ENCODE results near the gene TOR1AIP2. TPM values are rescaled to one million over a fixed set of nuclear protein-coding genes. Genes with fewer than 3 reads are reported as not detected.
"Not testable (repeated sequence)": the region's sequence is repeated elsewhere in the genome, so short reads cannot be mapped to it uniquely, and the experiment has no call there.

The TOR1AIP2 gene
- total RNA-seq, 2 experiments from 2014 or later, result 48.0 to 49.0 TPM

DNA sequence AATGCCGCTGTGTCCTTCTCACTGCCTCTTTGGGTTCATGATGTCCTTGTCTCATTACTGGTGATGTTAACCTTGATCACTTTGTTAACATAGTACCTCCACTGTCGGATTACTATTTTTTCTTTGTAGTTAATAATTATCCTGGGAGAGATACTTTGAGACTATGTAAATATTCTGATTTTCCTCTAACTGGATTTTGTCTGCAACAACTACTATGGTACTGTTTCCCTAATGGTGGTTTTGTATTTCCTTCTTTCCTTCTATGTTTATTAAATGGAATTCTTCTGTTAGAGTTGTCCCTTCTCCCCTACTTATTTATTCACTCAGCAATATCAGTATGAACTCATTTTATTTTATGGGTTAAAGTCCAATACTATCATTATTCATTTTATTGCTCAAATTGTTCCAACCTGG lies 4.2 kb downstream of the TOR1AIP2 start:
- no peak overlapping the region for H3K27ac Mint-ChIP-seq
- no peak for DNase-seq
- ATAC-seq, result no peak
- no peaks in the 10 kb centered on the region for H3K27me3 Mint-ChIP-seq (ENCODE audit: low read depth)
- POLR2A ChIA-PET, result interaction anchor here (1.2 kb wide), 1 partner anchor 9 kb away, joined by 9 read pairs; the partner anchor contains the start of gene TOR1AIP1
- CTCF ChIA-PET, result no interaction called here
- H3K4me1 Mint-ChIP-seq (ENCODE audit: low read depth), result peaks cover 41% of the 10 kb centered on the region
- H3K4me3 Mint-ChIP-seq, result no peak overlapping the region
- peaks cover 33% of the 10 kb centered on the region for H3K36me3 Mint-ChIP-seq (ENCODE audit: low read depth)
- no peaks in the 10 kb centered on the region for H3K9me3 Mint-ChIP-seq (ENCODE audit: insufficient read depth)

- no peaks in the 10 kb centered on the region for H3K27me3 Mint-ChIP-seq (ENCODE audit: low read depth)
Measured at GRCh38 chr1:179872558-179872957, 5.0 kb downstream of the TOR1AIP2 start.

DNA sequence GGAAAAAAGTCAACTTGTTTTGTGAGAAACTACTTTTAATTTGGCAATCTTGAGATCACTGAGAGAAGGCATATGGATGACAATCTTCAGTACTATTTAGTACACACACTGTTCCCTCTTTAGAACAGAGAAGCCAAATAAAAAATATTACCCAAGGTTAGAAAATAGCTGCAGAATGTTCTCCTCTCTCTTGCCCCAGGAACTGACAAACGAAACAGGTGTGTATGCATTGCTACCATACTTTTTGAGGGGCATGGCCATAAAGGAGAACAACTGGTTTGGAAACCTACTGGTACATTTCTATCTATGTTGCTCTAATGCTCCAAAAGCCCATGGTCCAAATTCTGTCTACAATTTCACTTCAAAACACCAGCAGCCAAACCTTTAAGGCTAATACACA lies 5.7 kb downstream of the TOR1AIP2 start:
- POLR2A ChIA-PET, result interaction anchor here (1.4 kb wide), 1 partner anchor 10 kb away, joined by 7 read pairs; the partner anchor contains the start of gene TOR1AIP1
- ATAC-seq, result no peak
- Mint-ChIP-seq H3K4me1 (ENCODE audit: low read depth) (peaks cover 32% of the 10 kb centered on the region), H3K4me3 (no peak overlapping the region), H3K9me3 (ENCODE audit: insufficient read depth) (no peaks in the 10 kb centered on the region), H3K36me3 (ENCODE audit: low read depth) (peaks cover 34% of the 10 kb centered on the region), H3K27ac (no peak overlapping the region), H3K27me3 (ENCODE audit: low read depth) (no peaks in the 10 kb centered on the region)
- DNase-seq, result no peak
- CTCF ChIA-PET, result interaction anchor here (1.0 to 2.4 kb wide), 2 partner anchors 62 to 307 kb away, joined by 3 to 12 read pairs; no protein-coding TSS in a partner anchor

More at GRCh38 chr1:179872558-179872957, 5.0 kb downstream of the TOR1AIP2 start:
- no peak for ATAC-seq
- ChIA-PET CTCF (interaction anchor here (1.0 to 2.4 kb wide), 2 partner anchors 63 to 307 kb away, joined by 3 to 12 read pairs; no protein-coding TSS in a partner anchor), POLR2A (interaction anchor here (1.4 kb wide), 1 partner anchor 10 kb away, joined by 7 read pairs; the partner anchor contains the start of gene TOR1AIP1)
- H3K4me3 Mint-ChIP-seq, result no peak overlapping the region
- H3K27ac Mint-ChIP-seq, result no peak overlapping the region
- H3K4me1 Mint-ChIP-seq (ENCODE audit: low read depth), result peaks cover 33% of the 10 kb centered on the region
- peaks cover 33% of the 10 kb centered on the region for H3K36me3 Mint-ChIP-seq (ENCODE audit: low read depth)
- H3K9me3 Mint-ChIP-seq (ENCODE audit: insufficient read depth), result no peaks in the 10 kb centered on the region
- no peak for DNase-seq

DNA sequence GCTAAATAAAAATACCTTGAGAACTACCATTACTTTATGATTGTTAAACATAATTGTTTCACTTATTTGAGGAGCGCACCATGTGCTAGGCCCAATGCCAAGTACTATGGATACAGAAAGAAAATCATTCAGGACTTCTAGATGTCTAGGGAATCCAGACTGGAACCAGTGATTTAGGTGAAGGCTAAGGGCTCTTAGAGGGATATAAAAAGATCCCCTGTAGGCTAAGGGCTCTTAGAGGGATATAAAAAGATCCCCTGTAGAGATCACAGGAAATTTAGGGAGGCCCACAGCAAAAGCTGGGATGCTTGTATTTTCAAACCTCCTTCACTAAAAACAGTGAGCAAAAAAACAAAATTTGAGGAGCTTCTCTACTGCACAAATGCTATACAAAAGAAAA lies 6.7 kb downstream of the TOR1AIP2 start:
- DNase-seq (no peak), ATAC-seq (no peak)
- H3K4me3 Mint-ChIP-seq, result no peak overlapping the region
- no peak overlapping the region for H3K27ac Mint-ChIP-seq
- H3K27me3 Mint-ChIP-seq (ENCODE audit: low read depth), result no peaks in the 10 kb centered on the region
- peaks cover 34% of the 10 kb centered on the region for H3K36me3 Mint-ChIP-seq (ENCODE audit: low read depth)
- H3K9me3 Mint-ChIP-seq (ENCODE audit: insufficient read depth), result no peaks in the 10 kb centered on the region
- CTCF ChIA-PET, result interaction anchor here (0.9 to 2.4 kb wide), 2 partner anchors 298 to 308 kb away, joined by 4 to 12 read pairs; no protein-coding TSS in a partner anchor
- peaks cover 25% of the 10 kb centered on the region for H3K4me1 Mint-ChIP-seq (ENCODE audit: low read depth)
- POLR2A ChIA-PET, result interaction anchor here (1.1 kb wide), 1 partner anchor 12 kb away, joined by 4 read pairs; no protein-coding TSS in a partner anchor

DNA sequence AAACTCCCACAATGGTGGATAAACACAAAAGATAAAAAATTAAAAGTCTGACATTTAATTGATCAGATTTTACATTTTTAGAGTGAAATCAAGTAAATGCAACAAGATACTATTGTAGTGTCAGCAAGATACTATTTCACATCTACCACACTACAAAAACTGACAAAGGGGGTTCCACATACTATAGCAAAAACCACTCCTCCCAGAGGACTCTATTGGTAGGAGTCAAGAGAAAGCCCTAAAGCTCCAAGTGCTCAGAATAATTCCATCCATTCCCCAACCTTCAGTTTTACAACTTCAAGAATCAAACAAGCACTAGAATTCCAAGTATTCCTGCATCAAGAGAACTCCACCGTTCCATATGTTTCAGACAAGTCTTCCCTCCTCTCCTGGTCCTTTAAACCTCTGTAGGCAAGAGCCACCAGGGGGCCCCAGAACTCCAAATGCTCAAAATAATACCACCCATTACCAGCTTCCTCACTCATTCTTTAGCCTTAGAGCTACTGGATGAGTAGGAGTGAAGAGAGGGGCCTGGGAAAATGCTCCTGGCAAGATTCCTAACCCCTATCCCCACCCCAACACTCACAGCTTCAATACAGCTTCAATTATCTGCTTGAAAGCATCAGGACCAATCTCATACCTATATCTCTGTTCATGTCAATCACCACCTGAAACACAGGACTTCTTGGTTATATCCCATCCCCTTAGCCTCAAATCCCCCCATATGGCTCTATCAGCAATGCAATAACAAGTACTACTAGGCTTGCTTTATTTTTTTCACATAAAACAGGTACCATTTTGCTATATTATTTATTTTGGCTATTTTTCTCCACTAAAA lies 9.9 kb downstream of the TOR1AIP2 start:
- POLR2A ChIA-PET, result interaction anchor here (2.6 kb wide), 1 partner anchor 14 kb away, joined by 7 read pairs; the partner anchor contains the start of gene TOR1AIP1
- H3K36me3 Mint-ChIP-seq (ENCODE audit: low read depth), result peaks cover 39% of the 10 kb centered on the region
- H3K9me3 Mint-ChIP-seq (ENCODE audit: insufficient read depth), result no peaks in the 10 kb centered on the region
- DNase-seq (peak; percentile 65), ATAC-seq (peak; percentile 87)
- H3K4me1 Mint-ChIP-seq (ENCODE audit: low read depth), result peaks cover 8% of the 10 kb centered on the region
- no peaks in the 10 kb centered on the region for H3K27me3 Mint-ChIP-seq (ENCODE audit: low read depth)
- H3K4me3 Mint-ChIP-seq, result no peak overlapping the region
- CTCF ChIA-PET, result interaction anchor here (0.6 to 6.1 kb wide), 29 partner anchors 8 to 319 kb away, joined by 3 to 66 read pairs (median 4); partner anchors contain the start of genes TOR1AIP1 and TOR1AIP2
- peak overlapping the region; percentile 16 for H3K27ac Mint-ChIP-seq

GRCh38 chr1:179866616-179867015 lies 11.0 kb downstream of the TOR1AIP2 start:
- CTCF ChIA-PET, result interaction anchor here (0.6 to 6.1 kb wide), 9 partner anchors 13 to 320 kb away, joined by 3 to 66 read pairs (median 5); partner anchors contain the start of gene TOR1AIP1
- Mint-ChIP-seq H3K36me3 (ENCODE audit: low read depth) (peaks cover 39% of the 10 kb centered on the region), H3K9me3 (ENCODE audit: insufficient read depth) (no peaks in the 10 kb centered on the region), H3K4me3 (no peak overlapping the region), H3K4me1 (ENCODE audit: low read depth) (no peaks in the 10 kb centered on the region), H3K27ac (no peak overlapping the region), H3K27me3 (ENCODE audit: low read depth) (no peaks in the 10 kb centered on the region)
- DNase-seq (no peak), ATAC-seq (no peak)
- POLR2A ChIA-PET, result interaction anchor here (1.6 kb wide), 1 partner anchor 16 kb away, joined by 4 read pairs; the partner anchor contains the start of gene TOR1AIP1

DNA sequence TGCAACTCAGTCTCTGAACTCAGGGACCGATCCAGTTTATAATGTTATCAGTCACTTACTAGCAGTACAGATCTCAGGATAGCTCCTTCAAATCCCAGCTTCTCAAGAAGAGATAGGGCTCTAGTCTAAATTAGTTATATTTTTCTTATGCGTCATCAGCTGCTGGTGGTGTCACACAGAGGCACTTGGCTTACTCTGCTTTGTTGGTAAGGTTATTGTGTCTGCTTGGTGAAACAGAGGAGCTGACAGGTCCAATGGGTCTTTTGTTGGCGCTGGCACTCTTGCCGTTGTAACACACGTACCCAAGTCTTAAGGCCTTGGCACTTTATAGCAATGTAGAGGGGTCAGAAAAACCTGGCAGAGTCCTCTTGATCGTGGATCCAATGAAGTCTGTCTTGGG lies 12.2 kb downstream of the TOR1AIP2 start:
- no peak overlapping the region for H3K4me3 Mint-ChIP-seq
- CTCF ChIA-PET, result interaction anchor here (1.3 to 6.1 kb wide), 5 partner anchors 18 to 314 kb away, joined by 3 to 66 read pairs (median 3); no protein-coding TSS in a partner anchor
- DNase-seq, result no peak
- no peaks in the 10 kb centered on the region for H3K27me3 Mint-ChIP-seq (ENCODE audit: low read depth)
- POLR2A ChIA-PET, result interaction anchor here (1.6 kb wide), 1 partner anchor 17 kb away, joined by 4 read pairs; the partner anchor contains the start of gene TOR1AIP1
- no peaks in the 10 kb centered on the region for H3K4me1 Mint-ChIP-seq (ENCODE audit: low read depth)
- H3K9me3 Mint-ChIP-seq (ENCODE audit: insufficient read depth), result no peaks in the 10 kb centered on the region
- no peak for ATAC-seq
- peaks cover 42% of the 10 kb centered on the region for H3K36me3 Mint-ChIP-seq (ENCODE audit: low read depth)
- no peak overlapping the region for H3K27ac Mint-ChIP-seq

DNA sequence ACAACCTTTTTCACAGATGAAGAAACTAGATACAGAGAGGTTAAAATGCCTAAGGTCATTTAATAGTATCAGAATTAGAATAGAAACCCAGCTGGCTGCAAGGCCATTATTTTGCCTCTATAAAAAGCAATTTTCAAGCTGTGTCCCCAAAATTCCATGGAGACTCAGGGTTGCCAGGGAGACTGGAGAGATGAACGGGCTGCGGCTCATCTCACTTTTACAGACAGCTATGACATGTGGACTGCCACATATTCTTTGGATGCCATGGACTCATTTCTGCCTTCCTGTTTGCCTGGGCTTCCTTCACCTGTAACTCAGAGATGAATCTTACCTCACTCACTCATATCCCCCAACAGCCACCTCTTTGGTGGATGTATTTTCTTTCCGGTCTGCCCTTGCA lies 17.0 kb downstream of the TOR1AIP2 start:
- ChIA-PET CTCF (interaction anchor here (0.7 kb wide), 1 partner anchor 46 kb away, joined by 4 read pairs; no protein-coding TSS in a partner anchor), POLR2A (no interaction called here)

DNA sequence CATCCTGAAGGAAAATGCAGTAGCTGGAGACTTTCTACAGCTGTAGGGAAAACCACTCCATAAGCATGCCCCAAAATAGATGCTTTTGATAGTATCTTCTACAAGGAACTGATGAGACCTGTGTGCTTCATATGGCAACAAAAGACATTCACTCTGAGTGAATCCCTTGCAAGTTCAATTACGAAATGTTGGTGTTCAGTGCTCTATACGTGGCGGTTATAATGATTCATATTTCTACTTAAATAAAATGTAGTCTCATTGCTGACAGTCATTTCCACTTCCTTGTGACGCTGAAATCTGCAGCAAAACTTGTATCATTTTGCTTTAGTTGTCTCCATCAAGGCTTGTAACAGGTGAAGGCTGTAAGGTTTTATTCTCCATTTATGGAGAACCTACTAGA lies 20.6 kb downstream of the TOR1AIP2 start:
- no peaks in the 10 kb centered on the region for H3K27me3 Mint-ChIP-seq (ENCODE audit: low read depth)
- no peak overlapping the region for H3K27ac Mint-ChIP-seq
- DNase-seq (no peak), ATAC-seq (no peak)
- no peak overlapping the region for H3K4me3 Mint-ChIP-seq
- H3K9me3 Mint-ChIP-seq (ENCODE audit: insufficient read depth), result no peaks in the 10 kb centered on the region
- ChIA-PET POLR2A (no interaction called here), CTCF (no interaction called here)
- peaks cover 24% of the 10 kb centered on the region for H3K36me3 Mint-ChIP-seq (ENCODE audit: low read depth)
- peaks cover 8% of the 10 kb centered on the region for H3K4me1 Mint-ChIP-seq (ENCODE audit: low read depth)

More for the DNA sequence above, 17.0 kb downstream of the TOR1AIP2 start:
- H3K4me1 Mint-ChIP-seq (ENCODE audit: low read depth), result no peaks in the 10 kb centered on the region
- H3K27ac Mint-ChIP-seq, result no peak overlapping the region
- DNase-seq (no peak), ATAC-seq (no peak)
- H3K27me3 Mint-ChIP-seq (ENCODE audit: low read depth), result no peaks in the 10 kb centered on the region
- no peaks in the 10 kb centered on the region for H3K9me3 Mint-ChIP-seq (ENCODE audit: insufficient read depth)
- H3K36me3 Mint-ChIP-seq (ENCODE audit: low read depth), result peaks cover 40% of the 10 kb centered on the region
- H3K4me3 Mint-ChIP-seq, result no peak overlapping the region

DNA sequence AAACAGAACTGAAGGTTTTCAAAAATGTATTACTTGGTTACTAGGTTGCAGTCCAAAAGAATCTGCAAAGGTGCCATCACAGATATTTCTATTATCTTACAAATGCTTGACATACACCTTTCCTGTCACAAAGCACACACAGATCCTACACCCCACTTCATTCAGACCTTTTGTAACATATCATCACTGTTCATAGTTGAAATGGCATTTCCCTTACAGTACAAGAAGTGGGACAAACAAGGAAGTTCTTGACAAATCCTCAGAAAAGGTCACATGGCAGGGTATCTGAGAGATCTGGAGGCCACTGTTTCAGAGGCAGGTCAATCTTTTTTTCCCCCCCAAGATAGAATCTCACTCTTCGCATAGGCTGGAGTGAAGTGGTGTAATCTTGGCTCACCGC lies 21.3 kb downstream of the TOR1AIP2 start:
- H3K9me3 Mint-ChIP-seq (ENCODE audit: insufficient read depth), result no peaks in the 10 kb centered on the region
- no peak for DNase-seq
- ATAC-seq, result no peak
- ChIA-PET POLR2A (no interaction called here), CTCF (no interaction called here)
- no peak overlapping the region for H3K4me3 Mint-ChIP-seq
- H3K36me3 Mint-ChIP-seq (ENCODE audit: low read depth), result peaks cover 28% of the 10 kb centered on the region
- H3K27me3 Mint-ChIP-seq (ENCODE audit: low read depth), result no peaks in the 10 kb centered on the region
- no peak overlapping the region for H3K27ac Mint-ChIP-seq
- peaks cover 8% of the 10 kb centered on the region for H3K4me1 Mint-ChIP-seq (ENCODE audit: low read depth)

DNA sequence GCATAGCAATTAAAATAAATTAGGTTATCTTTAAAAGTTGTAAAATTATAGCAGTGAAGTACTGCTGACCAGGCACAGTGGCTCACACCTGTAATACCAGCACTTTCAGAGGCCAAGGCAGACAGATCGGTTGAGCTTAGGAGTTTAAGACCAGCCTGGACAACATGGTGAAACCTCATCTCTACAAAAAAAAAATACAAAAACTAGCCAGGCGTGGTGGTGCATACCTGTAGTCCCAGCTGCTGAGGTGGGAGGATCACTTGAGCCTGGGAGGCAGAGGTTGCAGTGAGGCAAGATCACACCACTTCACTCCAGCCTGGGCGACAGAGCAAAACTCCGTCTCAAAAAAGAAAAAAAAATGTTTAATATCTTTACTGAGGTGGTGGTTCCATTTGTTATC lies 21.8 kb downstream of the TOR1AIP2 start:
- peaks cover 30% of the 10 kb centered on the region for H3K36me3 Mint-ChIP-seq (ENCODE audit: low read depth)
- CTCF ChIA-PET; DNase-seq; H3K27me3 Mint-ChIP-seq (ENCODE audit: low read depth); POLR2A ChIA-PET; H3K4me1 Mint-ChIP-seq (ENCODE audit: low read depth); ATAC-seq; H3K4me3 Mint-ChIP-seq; H3K9me3 Mint-ChIP-seq (ENCODE audit: insufficient read depth); H3K27ac Mint-ChIP-seq: not testable (repeated sequence)

- peaks cover 42% of the 10 kb centered on the region for H3K36me3 Mint-ChIP-seq (ENCODE audit: low read depth)
- no peaks in the 10 kb centered on the region for H3K27me3 Mint-ChIP-seq (ENCODE audit: low read depth)
- POLR2A ChIA-PET, result no interaction called here
- ATAC-seq (no peak), DNase-seq (no peak)
- peaks cover 8% of the 10 kb centered on the region for H3K4me1 Mint-ChIP-seq (ENCODE audit: low read depth)
- no peaks in the 10 kb centered on the region for H3K9me3 Mint-ChIP-seq (ENCODE audit: insufficient read depth)
- no peak overlapping the region for H3K4me3 Mint-ChIP-seq
- no peak overlapping the region for H3K27ac Mint-ChIP-seq
- CTCF ChIA-PET, result interaction anchor here (0.9 to 1.9 kb wide), 5 partner anchors 14 to 147 kb away, joined by 3 to 9 read pairs (median 6); no protein-coding TSS in a partner anchor
Measured at GRCh38 chr1:179853102-179853501, 24.5 kb downstream of the TOR1AIP2 start.

All from activated CD8-positive, alpha-beta T cell treated with anti-CD3 and anti-CD28 coated beads, Interleukin-2, amount 10 ng/mL, durations not matched to agents 7 days and 5 days (primary cell).